Erythroblast (primary cell): ENCODE measurements around the gene TRIM25.

Experiments used
- GATA1 ChIP-seq: IDR thresholded peaks from 2 replicates; pipeline ENCODE4 v1.6.1; 2011; ENCODE audit warnings: low read depth, mild to moderate bottlenecking, control low read depth, low read length, moderate library complexity
- POLR2A ChIP-seq: IDR thresholded peaks from 2 replicates; pipeline ENCODE4 v1.6.1; 2011; ENCODE audit warnings: mild to moderate bottlenecking, low read length

DNA sequence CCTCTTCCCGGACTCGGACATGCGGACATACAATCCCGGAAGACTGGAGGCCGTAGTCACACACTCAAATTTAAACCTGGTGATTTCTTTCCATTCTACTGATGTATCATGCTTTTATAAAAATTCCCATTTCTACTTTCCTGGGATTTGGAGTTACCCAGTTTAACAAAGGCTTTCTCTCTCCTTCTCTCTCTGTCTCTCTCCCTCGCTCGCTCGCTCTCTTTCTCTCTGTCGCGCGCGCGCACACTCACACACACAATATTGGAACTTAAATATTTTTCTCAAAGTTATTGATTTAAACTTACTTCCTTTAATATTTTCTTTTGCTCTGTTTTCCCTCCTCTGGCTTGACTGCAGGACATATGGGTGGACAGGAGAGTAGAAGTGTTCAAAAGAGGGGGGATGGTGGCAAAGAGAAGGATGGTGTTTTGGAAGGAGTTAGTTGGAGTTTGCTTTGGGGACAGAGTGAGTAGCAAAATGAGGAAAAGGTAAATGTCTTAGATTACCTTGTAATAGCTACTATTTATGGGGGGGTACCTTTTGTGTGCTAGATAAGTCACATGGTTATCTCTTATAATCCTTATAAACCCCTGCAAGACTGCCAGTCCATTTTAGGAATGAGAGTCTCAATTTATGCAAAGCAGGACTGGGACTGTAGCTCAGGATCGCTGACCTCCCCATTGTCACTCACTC, 878 bp upstream of the TRIM25 start:
- TF ChIP-seq POLR2A, result no peak
- TF ChIP-seq GATA1, result no peak
